Liver (tissue), 3 donors: ENCODE data around the gene WNT2B.

Source experiments
- FOXA1 ChIP-seq: IDR thresholded peaks from 2 replicates; pipeline ENCODE4 v1.6.1; 2016; ENCODE audit warnings: antibody characterized with exemption
- GABPA ChIP-seq, 2 donors: IDR thresholded peaks in 1 of 2; conservative IDR thresholded peaks in 1 of 2; 2 replicates each; pipeline ENCODE4 v1.6.1; 2016; ENCODE audit warnings: antibody characterized with exemption in 2 of 2, mild to moderate bottlenecking in 1 of 2, moderate library complexity in 1 of 2
- HNF4A ChIP-seq, 2 donors: conservative IDR thresholded peaks; 2 replicates each; pipeline ENCODE4 v1.6.1; 2016; ENCODE audit warnings: antibody characterized with exemption in 2 of 2, mild to moderate bottlenecking in 2 of 2
- JUND ChIP-seq, 2 donors: IDR thresholded peaks; 2 replicates each; pipeline ENCODE4 v1.6.1; 2016; ENCODE audit warnings: antibody characterized with exemption in 2 of 2
- RAD21 ChIP-seq, 2 donors: IDR thresholded peaks; 2 replicates each; pipeline ENCODE4 v1.6.1; 2016; ENCODE audit warnings: antibody characterized with exemption in 2 of 2, mild to moderate bottlenecking in 2 of 2
- SP1 ChIP-seq: IDR thresholded peaks from 2 replicates; pipeline ENCODE4 v1.6.1; 2018; ENCODE audit warnings: antibody characterized with exemption, mild to moderate bottlenecking
- YY1 ChIP-seq: IDR thresholded peaks from 2 replicates; pipeline ENCODE4 v1.6.1; 2016; ENCODE audit warnings: antibody characterized with exemption, mild to moderate bottlenecking
- TF ChIP-seq, protein P1 (sequence below): fragments of 150-350 bp; IDR thresholded peaks from 2 replicates; pipeline ENCODE4 v1.5.1; 2017; ENCODE audit warnings: improper control_type of control experiment, low read depth, low read length; ENCODE audit not compliant: missing input control
- TF ChIP-seq, protein P2 (sequence below): IDR thresholded peaks from 2 replicates; pipeline ENCODE4 v1.6.1; 2016; ENCODE audit warnings: antibody characterized with exemption
- TF ChIP-seq, protein P3 (sequence below): IDR thresholded peaks from 2 replicates; pipeline ENCODE4 v1.6.1; 2016; ENCODE audit warnings: antibody characterized with exemption, mild to moderate bottlenecking
- TF ChIP-seq, protein P4 (sequence below): IDR thresholded peaks from 2 replicates; pipeline ENCODE4 v1.6.1; 2016; ENCODE audit warnings: antibody characterized with exemption
- TF ChIP-seq, protein P5 (sequence below): IDR thresholded peaks from 2 replicates; pipeline ENCODE4 v1.6.1; 2016; ENCODE audit warnings: antibody characterized with exemption
- donor health status: healthy.
- donor health status: healthy.

DNA sequence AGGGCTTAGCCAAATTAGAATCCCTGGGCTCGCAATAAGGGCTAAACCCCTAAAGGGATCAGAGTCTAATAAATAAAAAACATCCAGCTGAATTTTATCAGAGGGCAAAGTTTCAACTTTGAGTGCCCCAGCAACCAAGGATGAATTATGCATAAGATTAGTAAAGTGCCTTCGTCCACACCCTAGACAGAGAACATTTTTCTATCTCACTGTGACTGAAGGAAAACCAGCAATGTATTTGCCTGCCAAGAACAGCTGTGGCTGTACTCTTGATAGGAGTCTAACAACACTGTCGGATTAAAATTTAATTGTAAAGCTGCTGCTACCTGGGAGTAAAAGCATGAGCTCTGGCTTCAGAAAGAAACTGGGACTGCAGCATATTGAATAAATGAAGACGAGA lies 23.3 kb downstream of the WNT2B start:
- TF ChIP-seq, protein P1, sequence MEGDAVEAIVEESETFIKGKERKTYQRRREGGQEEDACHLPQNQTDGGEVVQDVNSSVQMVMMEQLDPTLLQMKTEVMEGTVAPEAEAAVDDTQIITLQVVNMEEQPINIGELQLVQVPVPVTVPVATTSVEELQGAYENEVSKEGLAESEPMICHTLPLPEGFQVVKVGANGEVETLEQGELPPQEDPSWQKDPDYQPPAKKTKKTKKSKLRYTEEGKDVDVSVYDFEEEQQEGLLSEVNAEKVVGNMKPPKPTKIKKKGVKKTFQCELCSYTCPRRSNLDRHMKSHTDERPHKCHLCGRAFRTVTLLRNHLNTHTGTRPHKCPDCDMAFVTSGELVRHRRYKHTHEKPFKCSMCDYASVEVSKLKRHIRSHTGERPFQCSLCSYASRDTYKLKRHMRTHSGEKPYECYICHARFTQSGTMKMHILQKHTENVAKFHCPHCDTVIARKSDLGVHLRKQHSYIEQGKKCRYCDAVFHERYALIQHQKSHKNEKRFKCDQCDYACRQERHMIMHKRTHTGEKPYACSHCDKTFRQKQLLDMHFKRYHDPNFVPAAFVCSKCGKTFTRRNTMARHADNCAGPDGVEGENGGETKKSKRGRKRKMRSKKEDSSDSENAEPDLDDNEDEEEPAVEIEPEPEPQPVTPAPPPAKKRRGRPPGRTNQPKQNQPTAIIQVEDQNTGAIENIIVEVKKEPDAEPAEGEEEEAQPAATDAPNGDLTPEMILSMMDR, result no peak
- TF ChIP-seq SP1 (no peak), RAD21 (IDR thresholded peaks at IDR 0.05) (no peak), FOXA1 (no peak), JUND (IDR thresholded peaks at IDR 0.05) (no peak), YY1 (no peak), HNF4A (conservative IDR thresholded peaks at IDR 0.05) (no peak), GABPA (IDR thresholded peaks at IDR 0.05 in 1 of 2, conservative IDR thresholded peaks at IDR 0.05 in 1 of 2) (no peak)
- TF ChIP-seq, protein P2, sequence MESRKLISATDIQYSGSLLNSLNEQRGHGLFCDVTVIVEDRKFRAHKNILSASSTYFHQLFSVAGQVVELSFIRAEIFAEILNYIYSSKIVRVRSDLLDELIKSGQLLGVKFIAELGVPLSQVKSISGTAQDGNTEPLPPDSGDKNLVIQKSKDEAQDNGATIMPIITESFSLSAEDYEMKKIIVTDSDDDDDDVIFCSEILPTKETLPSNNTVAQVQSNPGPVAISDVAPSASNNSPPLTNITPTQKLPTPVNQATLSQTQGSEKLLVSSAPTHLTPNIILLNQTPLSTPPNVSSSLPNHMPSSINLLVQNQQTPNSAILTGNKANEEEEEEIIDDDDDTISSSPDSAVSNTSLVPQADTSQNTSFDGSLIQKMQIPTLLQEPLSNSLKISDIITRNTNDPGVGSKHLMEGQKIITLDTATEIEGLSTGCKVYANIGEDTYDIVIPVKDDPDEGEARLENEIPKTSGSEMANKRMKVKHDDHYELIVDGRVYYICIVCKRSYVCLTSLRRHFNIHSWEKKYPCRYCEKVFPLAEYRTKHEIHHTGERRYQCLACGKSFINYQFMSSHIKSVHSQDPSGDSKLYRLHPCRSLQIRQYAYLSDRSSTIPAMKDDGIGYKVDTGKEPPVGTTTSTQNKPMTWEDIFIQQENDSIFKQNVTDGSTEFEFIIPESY, result no peak
- TF ChIP-seq, protein P3, sequence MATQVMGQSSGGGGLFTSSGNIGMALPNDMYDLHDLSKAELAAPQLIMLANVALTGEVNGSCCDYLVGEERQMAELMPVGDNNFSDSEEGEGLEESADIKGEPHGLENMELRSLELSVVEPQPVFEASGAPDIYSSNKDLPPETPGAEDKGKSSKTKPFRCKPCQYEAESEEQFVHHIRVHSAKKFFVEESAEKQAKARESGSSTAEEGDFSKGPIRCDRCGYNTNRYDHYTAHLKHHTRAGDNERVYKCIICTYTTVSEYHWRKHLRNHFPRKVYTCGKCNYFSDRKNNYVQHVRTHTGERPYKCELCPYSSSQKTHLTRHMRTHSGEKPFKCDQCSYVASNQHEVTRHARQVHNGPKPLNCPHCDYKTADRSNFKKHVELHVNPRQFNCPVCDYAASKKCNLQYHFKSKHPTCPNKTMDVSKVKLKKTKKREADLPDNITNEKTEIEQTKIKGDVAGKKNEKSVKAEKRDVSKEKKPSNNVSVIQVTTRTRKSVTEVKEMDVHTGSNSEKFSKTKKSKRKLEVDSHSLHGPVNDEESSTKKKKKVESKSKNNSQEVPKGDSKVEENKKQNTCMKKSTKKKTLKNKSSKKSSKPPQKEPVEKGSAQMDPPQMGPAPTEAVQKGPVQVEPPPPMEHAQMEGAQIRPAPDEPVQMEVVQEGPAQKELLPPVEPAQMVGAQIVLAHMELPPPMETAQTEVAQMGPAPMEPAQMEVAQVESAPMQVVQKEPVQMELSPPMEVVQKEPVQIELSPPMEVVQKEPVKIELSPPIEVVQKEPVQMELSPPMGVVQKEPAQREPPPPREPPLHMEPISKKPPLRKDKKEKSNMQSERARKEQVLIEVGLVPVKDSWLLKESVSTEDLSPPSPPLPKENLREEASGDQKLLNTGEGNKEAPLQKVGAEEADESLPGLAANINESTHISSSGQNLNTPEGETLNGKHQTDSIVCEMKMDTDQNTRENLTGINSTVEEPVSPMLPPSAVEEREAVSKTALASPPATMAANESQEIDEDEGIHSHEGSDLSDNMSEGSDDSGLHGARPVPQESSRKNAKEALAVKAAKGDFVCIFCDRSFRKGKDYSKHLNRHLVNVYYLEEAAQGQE, result no peak
- TF ChIP-seq, protein P4, sequence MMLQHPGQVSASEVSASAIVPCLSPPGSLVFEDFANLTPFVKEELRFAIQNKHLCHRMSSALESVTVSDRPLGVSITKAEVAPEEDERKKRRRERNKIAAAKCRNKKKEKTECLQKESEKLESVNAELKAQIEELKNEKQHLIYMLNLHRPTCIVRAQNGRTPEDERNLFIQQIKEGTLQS, result no peak
- TF ChIP-seq, protein P5, sequence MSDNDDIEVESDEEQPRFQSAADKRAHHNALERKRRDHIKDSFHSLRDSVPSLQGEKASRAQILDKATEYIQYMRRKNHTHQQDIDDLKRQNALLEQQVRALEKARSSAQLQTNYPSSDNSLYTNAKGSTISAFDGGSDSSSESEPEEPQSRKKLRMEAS, result no peak
